OCI-LY1 (cell line): ENCODE data around the gene SEPSECS.

Source experiments
- H2AFZ ChIP-seq: fragments of 200-600 bp; sonication (generic), shearing (Covaris generic); 2 replicates; pipeline ENCODE4 v1.6.0; 2014; ENCODE audit warnings: antibody characterized with exemption, mild to moderate bottlenecking, low read length
- H3F3A ChIP-seq: fragments of 200-600 bp; sonication (generic), shearing (Covaris generic); 2 replicates; pipeline ENCODE4 v1.6.0; 2014; ENCODE audit warnings: mild to moderate bottlenecking, antibody characterized with exemption, low read length, moderate library complexity; ENCODE audit not compliant: insufficient read depth
- H3K27ac ChIP-seq: fragments of 200-600 bp; sonication (generic); 2 replicates; pipeline ENCODE4 v1.5.1; 2014; ENCODE audit warnings: low read length, mixed run types, mild to moderate bottlenecking, low read depth; ENCODE audit not compliant: poor library complexity, severe bottlenecking
- H3K27me3 ChIP-seq: fragments of 200-600 bp; sonication (generic); 2 replicates; pipeline ENCODE4 v1.6.0; 2014; ENCODE audit warnings: antibody characterized with exemption, mild to moderate bottlenecking, low read length, moderate library complexity; ENCODE audit not compliant: insufficient read depth
- H3K36me3 ChIP-seq: fragments of 200-600 bp; sonication (generic); 2 replicates; pipeline ENCODE4 v1.6.1; 2014; ENCODE audit warnings: mild to moderate bottlenecking, antibody characterized with exemption, low read length, moderate library complexity, mixed read lengths; ENCODE audit not compliant: insufficient read depth
- H3K4me1 ChIP-seq: fragments of 200-600 bp; sonication (generic); 2 replicates; pipeline ENCODE4 v1.5.1; 2014; ENCODE audit warnings: mild to moderate bottlenecking, low read length, moderate library complexity; ENCODE audit not compliant: insufficient read depth, severe bottlenecking
- H3K4me2 ChIP-seq: fragments of 200-600 bp; sonication (generic), shearing (Covaris generic); 2 replicates; pipeline ENCODE4 v1.6.1; 2014; ENCODE audit warnings: low read length
- H3K4me3 ChIP-seq: fragments of 200-600 bp; sonication (generic); 2 replicates; pipeline ENCODE4 v1.5.1; 2014; ENCODE audit warnings: low read length, low read depth, mild to moderate bottlenecking, mixed read lengths; ENCODE audit not compliant: poor library complexity, severe bottlenecking
- H3K79me2 ChIP-seq: fragments of 200-600 bp; shearing (Covaris generic); 2 replicates; pipeline ENCODE4 v1.6.1; 2016; ENCODE audit warnings: mixed run types, low read length, mixed read lengths; ENCODE audit not compliant: insufficient read depth
- H3K9ac ChIP-seq: fragments of 200-600 bp; sonication (generic), shearing (Covaris generic); 2 replicates; pipeline ENCODE4 v1.6.1; 2014; ENCODE audit warnings: mild to moderate bottlenecking, low read length, mixed read lengths
- H3K9me2 ChIP-seq: fragments of 200-600 bp; sonication (generic), shearing (Covaris generic); 2 replicates; pipeline ENCODE4 v1.6.1; 2014; ENCODE audit warnings: low read depth, mild to moderate bottlenecking, low read length, mixed read lengths
- H3K9me3 ChIP-seq: fragments of 200-600 bp; shearing (Covaris generic); 2 replicates; pipeline ENCODE4 v1.6.1; 2014; ENCODE audit warnings: low read length, mixed read lengths
- H4K20me1 ChIP-seq: fragments of 200-600 bp; sonication (generic), shearing (Covaris generic); 2 replicates; pipeline ENCODE4 v1.6.0; 2016; ENCODE audit warnings: mild to moderate bottlenecking, low read length; ENCODE audit not compliant: insufficient read depth
- EZH2 ChIP-seq: fragments of 200-600 bp; sonication (generic), shearing (Covaris generic); IDR thresholded peaks from 2 replicates; pipeline ENCODE4 v1.8.0; 2017; ENCODE audit warnings: borderline replicate concordance, mixed run types, mild to moderate bottlenecking, antibody characterized with exemption, low read length, moderate library complexity, mixed read lengths
- TF ChIP-seq, protein P1 (sequence below): fragments of 200-600 bp; sonication (generic), shearing (Covaris generic); IDR thresholded peaks from 2 replicates; pipeline ENCODE4 v1.5.1; 2017; ENCODE audit warnings: mild to moderate bottlenecking, antibody characterized with exemption, low read length, moderate library complexity, mixed read lengths

The SEPSECS gene

DNA sequence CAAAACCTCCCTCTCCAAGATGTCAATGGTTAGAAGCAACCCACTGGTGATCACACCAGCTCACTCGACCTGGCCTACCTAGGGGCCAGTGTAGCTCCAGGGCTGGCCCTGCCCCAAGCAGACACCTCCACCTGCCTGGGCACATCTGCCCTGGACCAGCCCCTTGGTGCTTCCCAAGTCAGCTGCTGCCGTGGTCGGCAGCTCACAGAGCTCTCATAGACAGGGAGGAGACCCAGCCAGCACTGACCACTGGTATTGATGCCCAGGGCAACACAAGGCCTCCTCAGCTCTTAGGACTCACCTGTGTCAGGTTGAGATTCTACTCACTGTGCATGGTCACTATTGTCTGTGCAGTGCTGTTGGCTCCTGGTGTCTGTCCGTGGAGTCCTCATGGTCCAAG lies 51.7 kb downstream of the SEPSECS start:
- Histone ChIP-seq H3K9me2 (no peaks in the 10 kb centered on the region), H3K9me3 (no peaks in the 10 kb centered on the region), H3K79me2 (no peaks in the 10 kb centered on the region)

GRCh38 chr4:25107827-25108516 lies 52.3 kb downstream of the SEPSECS start:
- H2AFZ ChIP-seq = no peak overlapping the region
- H4K20me1 ChIP-seq = no peaks in the 10 kb centered on the region
- no peak overlapping the region for H3K4me2 ChIP-seq
- no peaks in the 10 kb centered on the region for H3K36me3 ChIP-seq
- TF ChIP-seq, protein P1, sequence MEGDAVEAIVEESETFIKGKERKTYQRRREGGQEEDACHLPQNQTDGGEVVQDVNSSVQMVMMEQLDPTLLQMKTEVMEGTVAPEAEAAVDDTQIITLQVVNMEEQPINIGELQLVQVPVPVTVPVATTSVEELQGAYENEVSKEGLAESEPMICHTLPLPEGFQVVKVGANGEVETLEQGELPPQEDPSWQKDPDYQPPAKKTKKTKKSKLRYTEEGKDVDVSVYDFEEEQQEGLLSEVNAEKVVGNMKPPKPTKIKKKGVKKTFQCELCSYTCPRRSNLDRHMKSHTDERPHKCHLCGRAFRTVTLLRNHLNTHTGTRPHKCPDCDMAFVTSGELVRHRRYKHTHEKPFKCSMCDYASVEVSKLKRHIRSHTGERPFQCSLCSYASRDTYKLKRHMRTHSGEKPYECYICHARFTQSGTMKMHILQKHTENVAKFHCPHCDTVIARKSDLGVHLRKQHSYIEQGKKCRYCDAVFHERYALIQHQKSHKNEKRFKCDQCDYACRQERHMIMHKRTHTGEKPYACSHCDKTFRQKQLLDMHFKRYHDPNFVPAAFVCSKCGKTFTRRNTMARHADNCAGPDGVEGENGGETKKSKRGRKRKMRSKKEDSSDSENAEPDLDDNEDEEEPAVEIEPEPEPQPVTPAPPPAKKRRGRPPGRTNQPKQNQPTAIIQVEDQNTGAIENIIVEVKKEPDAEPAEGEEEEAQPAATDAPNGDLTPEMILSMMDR = no peak
- no peak for TF ChIP-seq EZH2
- no peaks in the 10 kb centered on the region for H3K4me1 ChIP-seq
- H3K27ac ChIP-seq = no peak overlapping the region
- no peak overlapping the region for H3K4me3 ChIP-seq
- H3K9me3 ChIP-seq = no peaks in the 10 kb centered on the region
- H3K9ac ChIP-seq = no peak overlapping the region
- H3K9me2 ChIP-seq = no peaks in the 10 kb centered on the region
- H3K79me2 ChIP-seq = no peaks in the 10 kb centered on the region
- no peaks in the 10 kb centered on the region for H3F3A ChIP-seq
- H3K27me3 ChIP-seq = no peaks in the 10 kb centered on the region

More for the DNA sequence above, 51.7 kb downstream of the SEPSECS start:
- no peak overlapping the region for H3K27ac ChIP-seq
- no peaks in the 10 kb centered on the region for H4K20me1 ChIP-seq
- no peak overlapping the region for H3K4me3 ChIP-seq
- no peaks in the 10 kb centered on the region for H3F3A ChIP-seq
- H3K4me2 ChIP-seq = no peak overlapping the region
- H2AFZ ChIP-seq = no peak overlapping the region
- no peaks in the 10 kb centered on the region for H3K36me3 ChIP-seq
- TF ChIP-seq, protein P1 = no peak
- TF ChIP-seq EZH2 = no peak
- no peak overlapping the region for H3K9ac ChIP-seq
- no peaks in the 10 kb centered on the region for H3K27me3 ChIP-seq
- H3K4me1 ChIP-seq = no peaks in the 10 kb centered on the region

DNA sequence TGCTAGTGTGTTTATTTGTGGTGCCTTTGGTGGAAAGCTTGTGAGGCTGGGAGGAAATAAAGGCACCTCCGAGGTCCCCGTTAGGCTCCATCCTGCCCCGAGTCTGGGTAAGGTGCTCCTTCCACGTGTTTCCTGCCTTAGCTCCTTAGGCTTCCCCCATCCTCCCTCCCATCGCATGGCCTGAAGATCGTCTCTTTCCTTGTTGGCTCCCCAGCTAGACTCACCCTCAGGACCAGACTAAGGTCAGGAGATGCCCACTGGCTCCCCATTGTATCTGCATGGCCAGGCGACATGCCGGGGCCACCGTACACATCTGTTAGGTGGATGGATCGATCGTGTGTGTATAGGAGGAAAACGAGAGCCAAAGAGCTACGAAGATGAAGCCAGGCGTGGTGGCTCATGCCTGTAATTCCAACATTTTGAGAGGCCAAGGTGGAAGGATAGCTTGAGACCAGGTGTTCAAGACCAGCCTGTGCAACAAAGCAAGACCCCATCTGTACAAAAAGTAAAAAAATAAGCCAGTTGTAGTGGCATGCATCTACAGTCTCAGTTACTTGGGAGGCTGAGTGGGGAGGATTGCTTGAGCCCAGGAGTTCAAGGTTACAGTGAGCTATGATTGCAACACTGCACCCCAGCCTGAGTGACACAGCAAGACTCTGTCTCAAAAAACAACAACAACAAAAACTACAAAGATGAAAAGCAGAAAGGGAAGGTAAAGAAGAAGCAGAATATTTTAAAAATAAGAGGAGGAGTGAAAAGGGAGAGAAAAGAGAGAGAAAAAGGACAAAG lies 53.7 kb downstream of the SEPSECS start:
- Histone ChIP-seq H3F3A (no peaks in the 10 kb centered on the region), H4K20me1 (no peaks in the 10 kb centered on the region), H3K79me2 (no peaks in the 10 kb centered on the region)

More for the DNA sequence above, 53.7 kb downstream of the SEPSECS start:
- H3K4me3 ChIP-seq = no peak overlapping the region
- no peaks in the 10 kb centered on the region for H3K36me3 ChIP-seq
- no peak overlapping the region for H3K27ac ChIP-seq
- H3K9me3 ChIP-seq = no peaks in the 10 kb centered on the region
- H3K4me1 ChIP-seq = no peaks in the 10 kb centered on the region
- no peaks in the 10 kb centered on the region for H3K9me2 ChIP-seq
- no peak overlapping the region for H3K9ac ChIP-seq
- TF ChIP-seq, protein P1 = no peak
- TF ChIP-seq EZH2 = no peak
- H2AFZ ChIP-seq = no peak overlapping the region
- H3K27me3 ChIP-seq = no peaks in the 10 kb centered on the region
- no peak overlapping the region for H3K4me2 ChIP-seq
